ENCODE results near the gene GAPDH.

- TF ChIP-seq CTCF (IDR thresholded peaks at IDR 0.05): no peak
- TF ChIP-seq POLR2A (IDR thresholded peaks at IDR 0.05): no peak
These were observed 41.3 kb downstream of the GAPDH start for GRCh38 chr12:6575648-6576047.

All from body of pancreas (tissue), 4 donors.